HUES64 (cell line): Measurements from ENCODE around the gene TMPRSS6.

ENCODE experiments used
- H3K27ac ChIP-seq: 2 replicates; pipeline ENCODE4 v1.7.0; 2013; ENCODE audit warnings: low read depth, low read length, inconsistent platforms
- H3K27me3 ChIP-seq: 2 replicates; pipeline ENCODE4 v1.6.1; 2013; ENCODE audit warnings: mild to moderate bottlenecking, low read length; ENCODE audit not compliant: insufficient read depth
- H3K36me3 ChIP-seq: 2 replicates; pipeline ENCODE4 v1.6.1; 2013; ENCODE audit warnings: mild to moderate bottlenecking, low read length; ENCODE audit not compliant: insufficient read depth
- H3K4me1 ChIP-seq: 2 replicates; pipeline ENCODE4 v1.6.1; 2013; ENCODE audit warnings: mild to moderate bottlenecking, low read length, moderate library complexity; ENCODE audit not compliant: insufficient read depth
- H3K4me3 ChIP-seq: 2 replicates; pipeline ENCODE4 v1.5.1; 2013; ENCODE audit warnings: mild to moderate bottlenecking, low read length, moderate library complexity
- H3K9ac ChIP-seq: 2 replicates; pipeline ENCODE4 v1.6.1; 2013; ENCODE audit warnings: mild to moderate bottlenecking, low read depth, low read length
- H3K9me3 ChIP-seq: 2 replicates; pipeline ENCODE4 v1.6.1; 2013; ENCODE audit warnings: low read depth, low read length; ENCODE audit not compliant: insufficient read depth
- WGBS: fragments of 150-250, 120-280 bp; methylation state at CpG from one replicate; pipeline ENCODE4 v1.1.7; 2013; ENCODE audit warnings: missing lambda C conversion rate; 5-methylcytosine and 5-hydroxymethylcytosine counted together

The TMPRSS6 gene

DNA sequence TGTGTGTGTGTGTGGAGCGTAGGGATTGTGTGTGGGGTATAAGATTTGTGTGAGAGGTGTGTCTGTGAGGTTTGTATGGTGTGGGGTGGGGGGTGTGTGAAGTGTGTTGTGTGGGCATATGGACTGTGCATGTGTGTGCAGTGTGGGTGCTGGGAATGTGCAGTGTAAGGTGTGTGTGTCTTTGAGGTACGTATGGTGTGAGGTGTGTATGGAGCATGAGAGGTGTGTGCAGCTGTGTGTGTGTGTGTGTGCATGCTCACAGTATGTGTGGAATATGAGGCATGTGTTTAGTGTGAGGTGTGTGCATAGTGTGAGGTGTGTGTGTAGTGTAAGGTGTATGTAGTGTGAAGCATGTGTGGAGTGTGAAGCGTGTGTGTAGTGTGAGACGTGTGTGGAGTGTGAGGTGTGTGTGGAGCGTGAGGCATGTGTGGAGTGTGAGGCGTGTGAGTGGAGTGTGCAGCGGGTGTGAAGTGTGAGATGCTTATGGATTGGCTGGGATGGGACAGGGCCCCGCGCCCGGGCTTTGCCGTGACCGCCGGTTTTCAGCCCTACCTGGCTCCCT lies 1.7 kb upstream of the TMPRSS6 start:
- Histone ChIP-seq H3K4me1 (no peaks in the 10 kb centered on the region), H3K9me3 (no peaks in the 10 kb centered on the region), H3K27ac (no peak overlapping the region), H3K27me3 (no peaks in the 10 kb centered on the region), H3K36me3 (no peaks in the 10 kb centered on the region), H3K4me3 (no peak overlapping the region), H3K9ac (no peak overlapping the region)
- WGBS: 92% methylated on average over 13 of the region's 13 CpGs

DNA sequence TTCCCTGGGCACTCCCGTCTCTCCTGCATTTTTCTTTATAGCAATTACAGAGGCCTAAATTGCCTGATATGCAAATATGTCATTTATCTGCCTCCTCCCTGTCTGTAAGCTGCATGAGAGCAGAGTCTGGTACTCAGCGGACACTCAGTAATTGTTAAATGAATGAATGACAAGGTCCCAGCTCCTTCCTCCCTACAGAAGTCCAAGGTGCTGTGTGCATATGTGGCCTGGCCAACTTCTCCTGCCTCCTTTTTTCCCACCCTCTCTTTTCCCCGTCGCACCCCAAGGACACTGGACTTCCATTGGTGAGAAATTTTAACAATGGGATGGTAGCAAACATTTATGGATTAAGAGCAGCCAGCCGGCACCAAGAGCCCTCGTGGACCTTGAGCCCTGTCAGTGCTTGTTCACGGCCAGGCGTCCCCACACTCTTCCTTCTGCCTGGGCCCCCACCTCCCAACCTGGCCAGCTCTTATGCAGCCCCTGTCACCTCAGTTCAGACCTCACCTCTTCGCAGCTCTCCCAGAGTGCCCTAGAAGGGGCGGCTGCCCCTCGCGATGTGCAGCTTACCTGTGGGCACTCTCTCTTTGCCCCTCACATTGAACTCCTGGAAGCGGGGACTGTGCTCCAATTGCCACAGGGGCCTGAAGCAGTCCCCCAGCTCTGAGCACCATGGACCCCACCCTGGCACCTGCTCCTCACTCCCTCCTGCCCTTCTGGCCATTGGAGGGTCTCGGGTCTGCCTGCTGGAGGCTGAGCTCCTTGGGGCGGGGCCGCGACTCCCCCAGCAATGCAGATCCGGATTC lies 1.5 kb downstream of the TMPRSS6 start:
- Histone ChIP-seq H3K27me3 (no peaks in the 10 kb centered on the region), H3K4me3 (no peak overlapping the region), H3K9me3 (no peaks in the 10 kb centered on the region), H3K9ac (no peak overlapping the region), H3K27ac (no peak overlapping the region), H3K4me1 (no peaks in the 10 kb centered on the region), H3K36me3 (no peaks in the 10 kb centered on the region)
- 92% methylated on average over 18 of the region's 18 CpGs for WGBS

DNA sequence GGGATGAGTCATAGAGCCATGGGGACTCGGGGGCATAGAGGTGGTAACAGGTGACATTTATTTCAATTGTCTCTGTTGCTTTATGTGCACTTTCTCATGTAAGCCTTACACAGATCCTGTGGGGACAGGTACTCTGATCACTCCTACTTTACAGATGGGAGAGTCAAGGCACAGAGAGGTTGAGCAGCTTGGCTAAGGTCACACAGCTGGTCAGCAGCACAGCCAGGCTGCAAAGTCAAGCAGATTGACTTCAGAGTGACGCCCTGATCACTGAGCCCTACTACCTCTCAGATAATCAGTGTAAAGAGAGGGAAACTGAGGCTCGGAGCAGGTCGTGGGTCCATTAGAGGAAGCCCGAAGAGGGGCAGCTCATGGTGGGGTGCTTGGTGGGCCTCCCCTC lies 3.5 kb downstream of the TMPRSS6 start:
- Histone ChIP-seq H3K9me3 (no peaks in the 10 kb centered on the region), H3K27ac (no peak overlapping the region), H3K4me3 (no peak overlapping the region), H3K4me1 (no peaks in the 10 kb centered on the region), H3K27me3 (no peaks in the 10 kb centered on the region), H3K36me3 (no peaks in the 10 kb centered on the region), H3K9ac (no peak overlapping the region)
- WGBS: 91% methylated on average over 5 of the region's 5 CpGs

DNA sequence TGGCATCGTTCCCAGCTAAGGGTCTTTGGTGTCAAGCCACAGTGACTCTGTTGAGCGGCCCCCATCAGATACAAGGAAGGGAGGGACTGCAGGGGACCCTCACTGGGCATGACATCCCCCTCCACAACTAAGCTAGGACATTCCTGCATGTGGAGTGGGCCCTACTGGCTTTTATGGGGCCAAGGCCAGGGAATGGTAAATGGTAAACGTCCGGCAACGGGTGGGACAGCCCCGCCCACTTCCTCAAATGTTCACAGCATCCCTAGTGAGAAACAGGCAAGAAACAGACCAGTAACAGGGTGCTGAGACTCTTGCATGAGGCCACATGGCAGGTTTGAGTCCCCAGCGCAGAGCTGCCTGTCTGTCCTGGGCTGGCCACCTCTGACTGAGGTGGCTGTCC lies 4.4 kb downstream of the TMPRSS6 start:
- Histone ChIP-seq H3K4me1 (no peaks in the 10 kb centered on the region), H3K27ac (no peak overlapping the region), H3K9me3 (no peaks in the 10 kb centered on the region), H3K9ac (no peak overlapping the region), H3K27me3 (no peaks in the 10 kb centered on the region), H3K4me3 (no peak overlapping the region), H3K36me3 (no peaks in the 10 kb centered on the region)
- 45% methylated on average over 7 of the region's 7 CpGs for WGBS

DNA sequence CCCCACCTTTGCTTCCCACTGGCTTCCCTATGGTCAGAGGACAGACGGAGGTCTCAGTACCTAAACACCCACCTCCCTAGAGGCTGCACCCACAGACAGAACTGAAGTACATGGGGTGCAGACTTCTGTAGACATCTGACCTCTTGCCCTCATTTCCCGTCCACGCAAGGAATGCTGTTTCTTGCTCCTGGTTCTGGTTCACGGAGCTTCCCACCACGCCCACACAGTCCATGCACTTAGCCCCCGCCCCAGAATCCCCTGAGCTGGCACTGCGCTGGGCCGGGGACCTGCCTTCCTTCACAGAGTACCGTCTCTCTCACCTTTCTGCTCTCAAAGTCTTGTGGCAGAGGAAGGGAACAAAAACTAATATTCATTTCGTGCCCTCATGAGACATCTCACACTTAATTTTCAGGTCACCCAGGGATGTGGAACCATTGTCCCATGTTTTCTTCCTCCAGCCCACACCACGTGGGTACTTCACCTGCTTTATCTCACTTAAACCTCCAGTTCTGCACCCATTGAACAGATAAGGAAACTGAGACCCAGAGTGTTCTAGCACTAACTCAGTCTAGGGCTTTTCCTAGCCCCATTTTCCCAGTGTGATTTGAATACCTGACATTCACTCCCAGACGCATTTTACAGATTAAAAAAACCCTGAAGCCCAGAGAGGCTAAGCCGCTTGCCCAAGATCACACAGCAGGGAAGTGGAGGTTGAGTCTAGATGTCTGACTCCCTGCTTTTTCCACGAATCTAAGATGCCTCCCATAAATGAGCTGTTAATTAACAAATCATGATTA lies 5.7 kb downstream of the TMPRSS6 start:
- no peaks in the 10 kb centered on the region for H3K4me1 ChIP-seq
- H3K4me3 ChIP-seq: no peak overlapping the region
- 86% methylated on average over 14 of the region's 14 CpGs for WGBS
- no peak overlapping the region for H3K9ac ChIP-seq
- H3K27me3 ChIP-seq: no peaks in the 10 kb centered on the region
- H3K27ac ChIP-seq: no peak overlapping the region
- H3K9me3 ChIP-seq: no peaks in the 10 kb centered on the region
- H3K36me3 ChIP-seq: no peaks in the 10 kb centered on the region

DNA sequence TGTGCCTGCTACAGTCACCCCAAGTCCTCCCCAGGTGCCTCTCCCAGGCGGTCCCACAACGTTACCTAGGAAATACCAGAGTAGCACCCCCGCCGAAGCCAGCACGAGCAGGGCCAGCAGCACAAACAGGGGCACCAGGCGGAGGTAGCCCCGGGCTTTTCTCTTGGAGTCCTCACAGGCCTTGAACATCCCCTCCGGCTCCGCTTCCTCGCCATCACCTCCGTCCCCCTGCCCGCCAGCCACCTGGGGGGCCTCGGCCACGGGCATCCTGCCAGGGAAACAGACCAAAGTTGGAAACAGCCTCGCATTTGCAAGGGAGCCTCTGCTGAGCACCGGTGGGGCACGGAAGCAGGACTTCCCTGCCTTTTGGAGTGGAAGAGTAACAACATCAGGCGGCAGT lies 6.4 kb downstream of the TMPRSS6 start:
- H3K4me3 ChIP-seq: no peak overlapping the region
- no peaks in the 10 kb centered on the region for H3K36me3 ChIP-seq
- H3K9me3 ChIP-seq: no peaks in the 10 kb centered on the region
- H3K4me1 ChIP-seq: no peaks in the 10 kb centered on the region
- 84% methylated on average over 18 of the region's 18 CpGs for WGBS
- no peak overlapping the region for H3K9ac ChIP-seq
- H3K27me3 ChIP-seq: peaks cover 3% of the 10 kb centered on the region
- H3K27ac ChIP-seq: no peak overlapping the region

DNA sequence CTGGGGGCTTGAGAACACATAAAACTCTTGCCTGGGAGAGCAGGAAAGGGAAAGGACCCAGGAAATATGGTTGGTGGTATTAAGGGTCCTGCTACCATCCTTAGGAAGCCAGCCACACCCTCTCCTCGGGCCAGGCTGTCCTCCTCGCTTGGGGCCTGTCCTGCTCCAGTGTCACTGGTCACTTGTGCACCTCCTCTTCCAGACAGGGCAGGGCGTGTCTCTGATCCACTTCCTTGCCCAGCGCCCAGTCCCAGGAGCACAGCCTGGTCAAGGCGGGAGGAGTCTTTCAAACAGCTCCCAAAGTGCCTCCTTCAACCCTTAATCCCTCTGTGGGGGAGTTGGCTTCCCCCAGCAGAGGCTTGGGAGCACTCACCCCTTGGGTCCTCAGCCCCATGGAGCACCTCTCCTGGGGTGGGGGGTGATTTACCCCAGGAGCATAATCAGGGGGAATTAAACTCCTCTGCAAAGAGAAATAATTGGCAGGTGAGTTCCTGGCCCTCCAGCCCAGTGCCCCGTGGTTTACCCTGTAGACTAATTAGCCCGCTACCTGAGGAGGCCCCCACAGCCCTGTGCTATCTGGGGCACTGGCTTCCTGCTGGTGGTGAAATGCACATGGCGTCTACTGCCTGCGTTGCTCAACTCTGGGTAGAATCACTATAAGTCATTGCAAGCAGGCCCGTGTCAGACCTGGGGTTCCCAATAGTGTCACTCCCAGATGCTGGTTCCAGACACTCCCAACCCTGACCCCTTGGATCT lies 8.0 kb downstream of the TMPRSS6 start:
- Histone ChIP-seq H3K27ac (no peak overlapping the region), H3K27me3 (peaks cover 7% of the 10 kb centered on the region), H3K9ac (no peak overlapping the region), H3K36me3 (no peaks in the 10 kb centered on the region), H3K9me3 (no peaks in the 10 kb centered on the region), H3K4me1 (no peaks in the 10 kb centered on the region), H3K4me3 (no peak overlapping the region)
- WGBS: 88% methylated on average over 10 of the region's 10 CpGs

DNA sequence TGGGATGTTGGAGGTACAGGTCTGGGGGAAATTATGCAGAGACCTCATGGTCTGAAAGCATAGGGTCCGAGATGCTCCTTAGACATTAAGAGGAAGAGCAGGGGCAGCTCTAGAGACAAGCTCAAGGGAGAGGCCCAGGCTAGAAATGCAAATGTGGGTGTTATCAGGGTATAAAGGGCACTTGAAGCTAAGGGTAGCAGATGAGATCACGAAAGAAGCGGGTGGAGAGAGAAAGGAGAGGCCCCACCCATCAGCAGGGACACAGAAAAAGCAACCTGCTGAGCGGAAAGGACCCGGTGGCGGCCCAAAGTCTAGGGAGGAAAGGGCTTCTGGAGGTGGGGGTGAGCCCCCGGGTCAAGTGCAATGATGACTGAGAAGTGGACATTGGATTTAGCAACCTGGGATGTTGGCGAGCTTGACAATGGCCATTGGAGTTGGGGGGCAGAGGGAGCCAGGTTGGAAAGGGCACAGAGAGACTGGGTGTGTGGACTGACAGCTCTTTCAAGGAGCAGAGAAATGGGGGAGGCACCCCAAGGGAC lies 8.9 kb downstream of the TMPRSS6 start:
- no peak overlapping the region for H3K4me3 ChIP-seq
- H3K9me3 ChIP-seq: no peaks in the 10 kb centered on the region
- no peak overlapping the region for H3K9ac ChIP-seq
- no peaks in the 10 kb centered on the region for H3K4me1 ChIP-seq
- no peak overlapping the region for H3K27ac ChIP-seq
- H3K36me3 ChIP-seq: no peaks in the 10 kb centered on the region
- peaks cover 7% of the 10 kb centered on the region for H3K27me3 ChIP-seq
- WGBS: 69% methylated on average over 8 of the region's 8 CpGs

DNA sequence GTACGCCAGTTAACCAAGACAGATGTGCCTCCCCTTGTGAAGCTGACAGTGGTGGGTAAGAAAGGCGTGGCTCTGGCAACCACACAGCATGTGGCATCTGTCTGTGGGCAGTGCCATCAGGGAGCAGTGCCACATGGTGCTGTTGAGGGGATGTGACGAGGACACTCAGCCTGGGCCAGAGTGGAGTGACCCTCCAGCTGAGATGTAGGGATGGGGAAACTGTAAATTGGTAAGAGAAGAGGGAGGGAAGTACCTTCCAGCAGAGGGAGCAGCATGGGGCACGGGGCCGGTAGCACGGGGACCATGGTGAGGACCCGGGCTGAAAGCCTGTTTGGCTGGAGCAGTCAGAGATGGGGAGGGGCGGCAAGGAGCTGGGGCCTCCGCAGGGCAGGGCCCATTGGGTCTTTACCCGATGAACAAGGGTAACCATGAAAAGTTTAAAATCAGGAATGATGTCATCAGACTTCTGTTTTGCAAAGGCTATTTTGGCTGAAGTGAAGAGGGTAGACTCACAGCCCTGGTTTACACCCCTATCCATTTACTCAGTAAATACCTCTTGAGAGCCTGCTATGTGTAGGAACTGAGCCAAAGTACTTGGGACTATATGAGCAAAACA lies 10.4 kb downstream of the TMPRSS6 start:
- peaks cover 7% of the 10 kb centered on the region for H3K27me3 ChIP-seq
- no peaks in the 10 kb centered on the region for H3K36me3 ChIP-seq
- no peak overlapping the region for H3K9ac ChIP-seq
- 68% methylated on average over 10 of the region's 10 CpGs for WGBS
- no peak overlapping the region for H3K27ac ChIP-seq
- H3K4me1 ChIP-seq: no peaks in the 10 kb centered on the region
- H3K9me3 ChIP-seq: no peaks in the 10 kb centered on the region
- no peak overlapping the region for H3K4me3 ChIP-seq

DNA sequence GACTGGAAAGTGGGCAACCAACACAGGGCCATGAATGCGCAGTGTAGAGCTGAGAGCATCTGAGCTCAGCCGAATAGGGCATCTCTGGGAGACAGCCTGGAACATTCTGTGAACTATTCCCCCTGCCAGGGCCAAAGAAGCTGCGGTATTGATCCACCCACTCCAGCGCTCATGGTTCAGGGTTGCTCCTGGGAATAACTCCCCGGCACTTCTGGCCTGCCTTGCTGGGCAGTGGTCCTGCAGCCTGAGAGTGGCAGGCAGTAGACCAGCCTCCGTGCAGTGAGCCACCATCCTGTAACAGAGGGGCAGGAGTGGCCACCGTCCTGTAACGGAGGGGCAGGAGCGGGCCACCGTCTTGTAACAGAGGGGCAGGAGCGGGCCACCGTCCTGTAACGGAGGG lies 12.2 kb downstream of the TMPRSS6 start:
- WGBS: 71% methylated on average over 13 of the region's 13 CpGs
- Histone ChIP-seq H3K4me3 (no peak overlapping the region), H3K9me3 (no peaks in the 10 kb centered on the region), H3K27me3 (peaks cover 7% of the 10 kb centered on the region), H3K27ac (no peak overlapping the region), H3K4me1 (no peaks in the 10 kb centered on the region), H3K36me3 (no peaks in the 10 kb centered on the region), H3K9ac (no peak overlapping the region)
